Stimulated activated CD4-positive, alpha-beta T cell treated with anti-CD3 and anti-CD28 coated beads, Interleukin-12 subunit alpha, Interleukin-12 subunit beta, amount 100 ng/mL, for 48 hours (primary cell): ENCODE measurements around the gene TTC39C.
"Not testable (repeated sequence)": the region's sequence is repeated elsewhere in the genome, so short reads cannot be mapped to it uniquely, and the experiment has no call there.

Source experiments
- DNase-seq, 3 donors: peaks; one replicate each; pipeline ENCODE4 v3.0.0-alpha.2; 2020; ENCODE audit warnings: low read depth in 2 of 3, low spot score in 1 of 3

TTC39C gene

GRCh38 chr18:24051031-24051947 lies 36.7 kb downstream of the TTC39C start:
- no peak for DNase-seq

GRCh38 chr18:24052053-24052452 lies 37.5 kb downstream of the TTC39C start:
- DNase-seq = no peak

GRCh38 chr18:24053211-24053610 lies 38.7 kb downstream of the TTC39C start:
- no peak for DNase-seq

- DNase-seq = peak in 2 of 3 donors; percentile 30 to 35
These were observed 39.6 kb downstream of the TTC39C start for GRCh38 chr18:24054130-24054529.

- DNase-seq = no peak
These were observed 40.7 kb downstream of the TTC39C start for GRCh38 chr18:24055009-24055804.

- no peak for DNase-seq
These were observed 41.3 kb downstream of the TTC39C start for GRCh38 chr18:24055878-24056277.

GRCh38 chr18:24056506-24056905 lies 42.0 kb downstream of the TTC39C start:
- no peak for DNase-seq

- no peak for DNase-seq
These were observed 43.2 kb downstream of the TTC39C start for GRCh38 chr18:24057804-24058203.

- not testable (repeated sequence) for DNase-seq
These were observed 44.8 kb downstream of the TTC39C start for GRCh38 chr18:24059385-24059784.

- no peak for DNase-seq
These were observed 46.1 kb downstream of the TTC39C start for GRCh38 chr18:24060644-24061043.

- DNase-seq = no peak
These were observed 48.7 kb downstream of the TTC39C start for GRCh38 chr18:24063121-24063731.

- DNase-seq = no peak
These were observed 50.0 kb downstream of the TTC39C start for GRCh38 chr18:24064391-24065100.

- no peak for DNase-seq
These were observed 51.4 kb downstream of the TTC39C start for GRCh38 chr18:24065906-24066305.

- DNase-seq = no peak
These were observed 54.6 kb downstream of the TTC39C start for GRCh38 chr18:24068945-24069693.

- DNase-seq = no peak
These were observed 56.5 kb downstream of the TTC39C start for GRCh38 chr18:24071029-24071428.

- DNase-seq = no peak
These were observed 57.2 kb downstream of the TTC39C start for GRCh38 chr18:24071779-24072178.

GRCh38 chr18:24072743-24073142 lies 58.2 kb downstream of the TTC39C start:
- DNase-seq = no peak

GRCh38 chr18:24073791-24074190 lies 59.2 kb downstream of the TTC39C start:
- DNase-seq = no peak

GRCh38 chr18:24074757-24075156 lies 60.2 kb downstream of the TTC39C start:
- not testable (repeated sequence) for DNase-seq
